T-helper 2 cell treated with Interferon-gamma antibody and Interleukin-4, amounts not matched to agents 5 μg/mL and 100 μg/mL, for 36 hours (primary cell): ENCODE results near the gene CTSE.
A peak's percentile ranks its signal among the peaks of the same experiment; 100 is the strongest.
"Not testable (repeated sequence)": the region's sequence is repeated elsewhere in the genome, so short reads cannot be mapped to it uniquely, and the experiment has no call there.

Experiments used
- DNase-seq: peaks from one replicate; pipeline ENCODE4 v3.0.0; 2021; ENCODE audit warnings: low spot score
- H3K27ac Mint-ChIP-seq: one replicate; pipeline ENCODE4 v1.8.0; 2021; ENCODE audit warnings: mild to moderate bottlenecking, mixed read lengths
- H3K27me3 Mint-ChIP-seq: one replicate; pipeline ENCODE4 v1.8.0; 2021; ENCODE audit warnings: low read depth, mixed read lengths
- H3K36me3 Mint-ChIP-seq: one replicate; pipeline ENCODE4 v1.8.0; 2021; ENCODE audit warnings: low read depth, mixed read lengths
- H3K4me1 Mint-ChIP-seq: one replicate; pipeline ENCODE4 v1.8.0; 2021; ENCODE audit warnings: low read depth, mixed read lengths
- H3K4me3 Mint-ChIP-seq: one replicate; pipeline ENCODE4 v1.8.0; 2022; ENCODE audit warnings: mild to moderate bottlenecking, moderate library complexity, mixed read lengths
- H3K9me3 Mint-ChIP-seq: one replicate; pipeline ENCODE4 v1.8.0; 2021; ENCODE audit warnings: mixed read lengths

The CTSE gene

GRCh38 chr1:206002160-206002559 is 21.5 kb downstream of the CTSE start:
- no peak for DNase-seq
- H3K9me3 Mint-ChIP-seq: no peaks in the 10 kb centered on the region
- H3K4me3 Mint-ChIP-seq: no peak overlapping the region
- H3K27me3 Mint-ChIP-seq: peaks cover 4% of the 10 kb centered on the region
- no peaks in the 10 kb centered on the region for H3K36me3 Mint-ChIP-seq
- peaks cover 3% of the 10 kb centered on the region for H3K4me1 Mint-ChIP-seq
- no peak overlapping the region for H3K27ac Mint-ChIP-seq

DNA sequence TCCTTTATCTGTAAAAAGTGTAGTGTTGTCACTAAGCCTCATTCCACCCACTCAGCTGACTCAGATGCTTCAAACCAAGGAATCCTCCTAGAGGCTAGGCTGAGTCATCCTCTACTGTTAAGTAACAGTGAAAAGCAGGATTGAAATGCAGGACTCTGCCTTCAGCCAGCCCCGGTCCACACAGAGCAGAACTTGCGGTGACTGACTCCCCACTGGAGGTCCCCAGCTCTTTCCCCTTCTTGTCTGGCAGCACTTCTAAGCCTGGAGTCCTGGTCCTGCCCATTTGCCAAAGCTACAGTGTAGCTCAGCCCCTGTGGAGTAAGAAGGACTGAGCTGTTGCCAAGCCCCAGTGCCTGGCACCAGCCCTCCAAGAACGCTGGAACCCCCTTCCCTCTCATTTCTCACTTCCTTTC is 22.2 kb downstream of the CTSE start:
- Mint-ChIP-seq H3K4me3 (no peak overlapping the region), H3K27ac (no peak overlapping the region), H3K36me3 (no peaks in the 10 kb centered on the region), H3K27me3 (peaks cover 4% of the 10 kb centered on the region), H3K4me1 (peaks cover 3% of the 10 kb centered on the region), H3K9me3 (no peaks in the 10 kb centered on the region)
- DNase-seq: peak; percentile 70

- Mint-ChIP-seq H3K9me3 (no peaks in the 10 kb centered on the region), H3K27ac (no peak overlapping the region), H3K4me3 (no peak overlapping the region), H3K27me3 (no peaks in the 10 kb centered on the region), H3K4me1 (peaks cover 3% of the 10 kb centered on the region), H3K36me3 (no peaks in the 10 kb centered on the region)
- peak; percentile 51 for DNase-seq
Observed at GRCh38 chr1:206000641-206001339, 22.9 kb downstream of the CTSE start.

- H3K27me3 Mint-ChIP-seq: no peaks in the 10 kb centered on the region
- H3K4me1 Mint-ChIP-seq: no peaks in the 10 kb centered on the region
- no peak overlapping the region for H3K27ac Mint-ChIP-seq
- no peaks in the 10 kb centered on the region for H3K9me3 Mint-ChIP-seq
- no peaks in the 10 kb centered on the region for H3K36me3 Mint-ChIP-seq
- H3K4me3 Mint-ChIP-seq: no peak overlapping the region
- no peak for DNase-seq
Observed at GRCh38 chr1:205998457-205999241, 25.0 kb downstream of the CTSE start.

DNA sequence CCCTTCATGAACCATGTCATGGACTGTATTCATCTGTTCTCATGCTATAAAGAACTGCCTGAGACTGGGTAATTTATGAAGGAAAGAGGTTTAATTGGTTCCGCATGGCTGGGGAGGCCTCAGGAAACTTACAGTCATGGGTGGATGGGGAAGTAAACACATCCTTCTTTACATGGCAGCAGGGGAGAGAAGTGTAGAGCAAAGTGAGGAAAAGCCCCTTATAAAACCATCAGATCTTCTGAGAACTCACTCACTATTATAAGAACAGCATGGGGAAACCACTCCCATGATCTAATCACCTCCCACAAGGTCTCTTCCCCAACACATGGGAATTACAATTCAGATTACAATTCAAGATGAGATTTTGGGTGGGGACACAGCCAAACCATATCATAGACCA is 27.1 kb downstream of the CTSE start:
- H3K4me3 Mint-ChIP-seq, H3K9me3 Mint-ChIP-seq, H3K36me3 Mint-ChIP-seq, DNase-seq, H3K4me1 Mint-ChIP-seq, H3K27me3 Mint-ChIP-seq, H3K27ac Mint-ChIP-seq: not testable (repeated sequence)

GRCh38 chr1:205994346-205994745 is 29.3 kb downstream of the CTSE start:
- Mint-ChIP-seq H3K4me1 (no peaks in the 10 kb centered on the region), H3K27ac (no peak overlapping the region), H3K36me3 (no peaks in the 10 kb centered on the region), H3K27me3 (peaks cover 11% of the 10 kb centered on the region), H3K9me3 (no peaks in the 10 kb centered on the region), H3K4me3 (no peak overlapping the region)
- no peak for DNase-seq

GRCh38 chr1:205993068-205993467 is 30.6 kb downstream of the CTSE start:
- Mint-ChIP-seq H3K36me3 (no peaks in the 10 kb centered on the region), H3K27me3 (peaks cover 11% of the 10 kb centered on the region), H3K4me1 (no peaks in the 10 kb centered on the region), H3K4me3 (no peak overlapping the region), H3K27ac (no peak overlapping the region), H3K9me3 (no peaks in the 10 kb centered on the region)
- no peak for DNase-seq

DNA sequence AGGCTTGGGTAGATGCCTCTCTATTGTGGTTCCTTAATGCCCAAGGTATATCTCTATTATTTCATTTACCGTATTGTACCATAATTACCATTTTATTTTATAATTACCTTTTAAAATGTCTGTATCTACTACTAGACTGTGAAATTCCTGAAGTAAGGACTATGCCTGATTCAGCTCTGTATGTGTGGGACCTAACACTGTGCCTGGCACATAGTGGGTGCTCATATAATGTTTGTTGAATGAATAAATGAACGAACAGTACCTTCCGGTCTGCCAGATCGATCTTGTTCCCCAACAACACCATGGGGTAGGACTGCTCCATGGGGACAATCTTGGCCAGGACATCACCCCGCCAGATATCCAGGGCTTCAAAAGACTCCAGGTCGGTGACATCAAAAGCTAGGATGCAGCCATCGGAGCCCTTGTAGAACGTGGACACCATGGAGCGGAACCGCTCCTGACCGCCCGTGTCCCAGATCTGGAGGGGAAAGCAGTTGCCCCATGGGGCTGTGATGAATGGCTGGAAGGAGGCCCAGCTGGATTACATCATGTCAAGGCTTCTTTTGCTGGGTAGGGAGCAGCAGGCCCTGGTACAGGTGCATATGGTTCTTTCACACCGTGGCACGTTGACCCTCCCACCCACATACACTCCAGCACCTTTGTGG is 31.3 kb downstream of the CTSE start:
- no peaks in the 10 kb centered on the region for H3K9me3 Mint-ChIP-seq
- H3K36me3 Mint-ChIP-seq: no peaks in the 10 kb centered on the region
- H3K4me3 Mint-ChIP-seq: no peak overlapping the region
- no peak overlapping the region for H3K27ac Mint-ChIP-seq
- DNase-seq: no peak
- no peaks in the 10 kb centered on the region for H3K4me1 Mint-ChIP-seq
- peaks cover 11% of the 10 kb centered on the region for H3K27me3 Mint-ChIP-seq

- Mint-ChIP-seq H3K36me3 (no peaks in the 10 kb centered on the region), H3K27me3 (peaks cover 11% of the 10 kb centered on the region), H3K9me3 (no peaks in the 10 kb centered on the region), H3K4me1 (no peaks in the 10 kb centered on the region), H3K4me3 (no peak overlapping the region), H3K27ac (no peak overlapping the region)
- no peak for DNase-seq
Observed at GRCh38 chr1:205991237-205991636, 32.5 kb downstream of the CTSE start.

GRCh38 chr1:205990226-205990625 is 33.5 kb downstream of the CTSE start:
- Mint-ChIP-seq H3K4me1 (no peaks in the 10 kb centered on the region), H3K9me3 (no peaks in the 10 kb centered on the region), H3K27ac (no peak overlapping the region), H3K36me3 (no peaks in the 10 kb centered on the region), H3K4me3 (no peak overlapping the region), H3K27me3 (peaks cover 11% of the 10 kb centered on the region)
- no peak for DNase-seq

- peaks cover 11% of the 10 kb centered on the region for H3K27me3 Mint-ChIP-seq
- DNase-seq: no peak
- H3K36me3 Mint-ChIP-seq: no peaks in the 10 kb centered on the region
- H3K4me3 Mint-ChIP-seq: no peak overlapping the region
- no peak overlapping the region for H3K27ac Mint-ChIP-seq
- no peaks in the 10 kb centered on the region for H3K4me1 Mint-ChIP-seq
- no peaks in the 10 kb centered on the region for H3K9me3 Mint-ChIP-seq
Observed at GRCh38 chr1:205989786-205990185, 33.9 kb downstream of the CTSE start.

GRCh38 chr1:205988585-205988995 is 35.1 kb downstream of the CTSE start:
- no peak overlapping the region for H3K27ac Mint-ChIP-seq
- H3K27me3 Mint-ChIP-seq: peaks cover 10% of the 10 kb centered on the region
- no peak overlapping the region for H3K4me3 Mint-ChIP-seq
- H3K9me3 Mint-ChIP-seq: no peaks in the 10 kb centered on the region
- H3K36me3 Mint-ChIP-seq: no peaks in the 10 kb centered on the region
- DNase-seq: no peak
- H3K4me1 Mint-ChIP-seq: no peaks in the 10 kb centered on the region

GRCh38 chr1:205986861-205987260 is 36.8 kb downstream of the CTSE start:
- H3K4me3 Mint-ChIP-seq: no peak overlapping the region
- H3K27ac Mint-ChIP-seq: no peak overlapping the region
- peaks cover 5% of the 10 kb centered on the region for H3K27me3 Mint-ChIP-seq
- no peak for DNase-seq
- H3K4me1 Mint-ChIP-seq: no peaks in the 10 kb centered on the region
- H3K36me3 Mint-ChIP-seq: no peaks in the 10 kb centered on the region
- no peaks in the 10 kb centered on the region for H3K9me3 Mint-ChIP-seq

DNA sequence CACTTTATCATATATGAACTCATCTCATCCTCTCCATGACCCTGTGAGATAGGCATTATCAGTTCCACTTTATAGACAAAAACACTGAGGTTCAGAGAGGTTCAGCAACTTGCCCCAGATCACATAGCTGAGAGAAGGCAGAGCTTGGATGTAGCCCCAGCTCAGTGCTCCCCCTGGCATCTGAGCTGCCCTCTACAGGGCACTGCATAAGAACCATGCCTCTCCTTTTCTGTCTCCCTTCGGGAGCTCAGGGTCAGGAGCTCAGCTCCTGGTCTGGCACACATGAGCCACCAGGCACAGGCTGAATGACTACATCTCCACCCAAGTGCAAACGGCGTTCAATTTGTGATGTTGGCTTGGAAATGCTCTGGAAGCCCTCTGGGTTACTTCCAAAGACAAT is 37.4 kb downstream of the CTSE start:
- H3K27me3 Mint-ChIP-seq: peaks cover 5% of the 10 kb centered on the region
- no peaks in the 10 kb centered on the region for H3K36me3 Mint-ChIP-seq
- no peak overlapping the region for H3K4me3 Mint-ChIP-seq
- H3K27ac Mint-ChIP-seq: no peak overlapping the region
- no peaks in the 10 kb centered on the region for H3K4me1 Mint-ChIP-seq
- H3K9me3 Mint-ChIP-seq: no peaks in the 10 kb centered on the region
- no peak for DNase-seq
